IMR-90 (cell line): ENCODE data around the gene FRAS1. TPM values are rescaled to one million over a fixed set of nuclear protein-coding genes. Genes with fewer than 3 reads are reported as not detected.

Experiments
- ATAC-seq: fragments of 200-7000 bp; cut with Tn5 transposase; 2 replicates; pipeline ENCODE4 v1.9.1; 2020; ENCODE audit warnings: low read depth, mild to moderate bottlenecking, moderate library complexity
- BruUV-seq: library from RNA; stranded (reverse); fragments of 400-500 nt; replicated peaks from 2 replicates; lab custom pipeline; 2021; lab: Mats Ljungman, UMichigan
- CTCF ChIA-PET: fragments of 300-600 bp; formaldehyde crosslinking; extraction: SDS; loops from one replicate; lab custom pipeline; 2021; ENCODE audit warnings: antibody characterized with exemption; lab: Yijun Ruan, JAX
- POLR2A ChIA-PET: fragments of 300-600 bp; sonication (Branson Sonifier 250); formaldehyde crosslinking; loops from one replicate; lab custom pipeline; 2022; ENCODE audit warnings: antibody characterized with exemption; ENCODE audit not compliant: unreplicated experiment; lab: Charles Lee
- DNase-seq: peaks from one replicate; pipeline ENCODE4 v3.0.0; 2013
- H2AFZ ChIP-seq: replicated peaks from 2 replicates; pipeline ENCODE3; 2013; ENCODE audit warnings: low read length, mild to moderate bottlenecking; ENCODE audit not compliant: poor library complexity
- H2AK5ac ChIP-seq: 2 replicates; pipeline ENCODE4 v1.6.1; 2013; ENCODE audit warnings: low read depth, low read length, inconsistent platforms
- H2AK9ac ChIP-seq: replicated peaks from 2 replicates; pipeline ENCODE3; 2013; ENCODE audit warnings: mild to moderate bottlenecking, low read depth, low read length, moderate library complexity; ENCODE audit not compliant: poor library complexity
- H2BK120ac ChIP-seq: 2 replicates; pipeline ENCODE4 v1.6.1; 2013; ENCODE audit warnings: low read depth, low read length, inconsistent platforms
- H2BK15ac ChIP-seq: 3 replicates; pipeline ENCODE4 v1.6.1; 2013; ENCODE audit warnings: low read depth, low read length, inconsistent platforms
- H2BK20ac ChIP-seq: 2 replicates; pipeline ENCODE4 v1.6.1; 2013; ENCODE audit warnings: low read depth, mild to moderate bottlenecking, inconsistent platforms, low read length, moderate library complexity
- H2BK5ac ChIP-seq: 2 replicates; pipeline ENCODE4 v1.6.1; 2013; ENCODE audit warnings: mild to moderate bottlenecking, low read depth, low read length, inconsistent platforms; ENCODE audit not compliant: poor library complexity, severe bottlenecking
- H3K14ac ChIP-seq: replicated peaks from 2 replicates; pipeline ENCODE4 v1.6.1; 2013; ENCODE audit warnings: low read depth, low read length, inconsistent platforms
- H3K18ac ChIP-seq: 2 replicates; pipeline ENCODE4 v1.6.1; 2013; ENCODE audit warnings: low read depth, low read length, control low read depth
- H3K23ac ChIP-seq: 2 replicates; pipeline ENCODE4 v1.6.1; 2013; ENCODE audit warnings: low read depth, low read length, inconsistent platforms
- H3K27ac ChIP-seq: 2 replicates; pipeline ENCODE4 v1.5.1; 2013; ENCODE audit warnings: mild to moderate bottlenecking, control low read depth, low read length; ENCODE audit not compliant: insufficient read depth
- H3K27me3 ChIP-seq: 2 replicates; pipeline ENCODE4 v1.6.1; 2013; ENCODE audit warnings: low read length; ENCODE audit not compliant: control insufficient read depth, insufficient read depth
- H3K36me3 ChIP-seq: 2 replicates; pipeline ENCODE4 v1.6.1; 2013; ENCODE audit warnings: low read length, mixed read lengths; ENCODE audit not compliant: control insufficient read depth, insufficient read depth
- H3K4ac ChIP-seq: 2 replicates; pipeline ENCODE4 v1.6.1; 2013; ENCODE audit warnings: low read depth, low read length, inconsistent platforms
- H3K4me1 ChIP-seq: 2 replicates; pipeline ENCODE4 v1.6.1; 2013; ENCODE audit warnings: low read length, mixed read lengths; ENCODE audit not compliant: control insufficient read depth, insufficient read depth
- H3K4me2 ChIP-seq: 2 replicates; pipeline ENCODE4 v1.6.1; 2013; ENCODE audit warnings: low read depth, mild to moderate bottlenecking, control low read depth, low read length, moderate library complexity
- H3K4me3 ChIP-seq: 2 replicates; pipeline ENCODE4 v1.5.1; 2013; ENCODE audit warnings: low read depth, mild to moderate bottlenecking, control low read depth, low read length, moderate library complexity; ENCODE audit not compliant: insufficient read depth
- H3K56ac ChIP-seq: 2 replicates; pipeline ENCODE4 v1.6.1; 2013; ENCODE audit warnings: low read length, inconsistent platforms; ENCODE audit not compliant: insufficient read depth; ENCODE audit errors: extremely low read depth
- H3K79me1 ChIP-seq, 2 experiments: 2 replicates each; pipeline ENCODE4 v1.6.1; 2013; ENCODE audit warnings: low read length in 2 of 2, inconsistent platforms in 1 of 2, low read depth in 1 of 2
- H3K9ac ChIP-seq: 2 replicates; pipeline ENCODE4 v1.6.1; 2013; ENCODE audit warnings: low read depth, low read length, control low read depth
- H3K9me1 ChIP-seq: 2 replicates; pipeline ENCODE4 v1.6.1; 2013; ENCODE audit warnings: low read length, inconsistent platforms; ENCODE audit not compliant: insufficient read depth
- H3K9me3 ChIP-seq: 2 replicates; pipeline ENCODE4 v1.6.1; 2013; ENCODE audit warnings: low read length; ENCODE audit not compliant: control insufficient read depth, insufficient read depth
- H4K20me1 ChIP-seq: 2 replicates; pipeline ENCODE4 v1.6.1; 2013; ENCODE audit warnings: low read length, inconsistent platforms; ENCODE audit not compliant: insufficient read depth
- H4K5ac ChIP-seq: 2 replicates; pipeline ENCODE4 v1.6.1; 2013; ENCODE audit warnings: mild to moderate bottlenecking, low read depth, low read length, control low read depth
- H4K8ac ChIP-seq, 2 experiments: 2 replicates each; pipeline ENCODE4 v1.6.1; 2013; ENCODE audit warnings: low read depth in 2 of 2, low read length in 2 of 2, control low read depth in 1 of 2, inconsistent platforms in 1 of 2
- H4K91ac ChIP-seq: 2 replicates; pipeline ENCODE4 v1.6.1; 2013; ENCODE audit warnings: low read depth, low read length, inconsistent platforms; ENCODE audit not compliant: insufficient read depth
- BHLHE40 ChIP-seq: fragments of 150-350 bp; IDR thresholded peaks from 2 replicates; pipeline ENCODE4 v1.6.1; 2016; ENCODE audit warnings: mild to moderate bottlenecking, low read depth, low read length
- CEBPB ChIP-seq: IDR thresholded peaks from 2 replicates; pipeline ENCODE4 v1.6.1; 2012; ENCODE audit warnings: low read depth, low read length, improper control_type of control experiment
- CHD1 ChIP-seq: IDR thresholded peaks from 2 replicates; pipeline ENCODE4 v1.6.1; 2012; ENCODE audit warnings: low read depth, low read length, improper control_type of control experiment
- CTCF ChIP-seq: conservative IDR thresholded peaks from 2 replicates; pipeline ENCODE4 v1.5.1; 2012; ENCODE audit warnings: mild to moderate bottlenecking, low read depth, low read length, improper control_type of control experiment
- ELK1 ChIP-seq: fragments of 150-350 bp; IDR thresholded peaks from 2 replicates; pipeline ENCODE4 v1.6.1; 2016; ENCODE audit warnings: low read depth, mild to moderate bottlenecking, low read length, moderate library complexity, borderline replicate concordance
- FOS ChIP-seq: fragments of 150-350 bp; IDR thresholded peaks from 2 replicates; pipeline ENCODE4 v1.6.1; 2016; ENCODE audit warnings: low read depth, low read length
- MAFK ChIP-seq: IDR thresholded peaks from 2 replicates; pipeline ENCODE4 v1.6.1; 2012; ENCODE audit warnings: low read depth, low read length, improper control_type of control experiment
- MAZ ChIP-seq: IDR thresholded peaks from 2 replicates; pipeline ENCODE4 v1.6.1; 2012; ENCODE audit warnings: low read depth, mild to moderate bottlenecking, low read length, improper control_type of control experiment, moderate library complexity, borderline replicate concordance
- MXI1 ChIP-seq: IDR thresholded peaks from 2 replicates; pipeline ENCODE4 v1.6.1; 2012; ENCODE audit warnings: low read depth, mild to moderate bottlenecking, low read length, moderate library complexity, borderline replicate concordance
- NFE2L2 ChIP-seq: fragments of 150-350 bp; IDR thresholded peaks from 2 replicates; pipeline ENCODE4 v1.6.1; 2016; ENCODE audit warnings: low read depth, mild to moderate bottlenecking, low read length
- POLR2A ChIP-seq: IDR thresholded peaks from 2 replicates; pipeline ENCODE4 v1.6.1; 2012; ENCODE audit warnings: mild to moderate bottlenecking, low read depth, low read length
- RAD21 ChIP-seq: IDR thresholded peaks from 2 replicates; pipeline ENCODE4 v1.6.1; 2012; ENCODE audit warnings: low read length, improper control_type of control experiment
- RCOR1 ChIP-seq: IDR thresholded peaks from 2 replicates; pipeline ENCODE4 v1.6.1; 2012; ENCODE audit warnings: mild to moderate bottlenecking, low read length, improper control_type of control experiment; ENCODE audit not compliant: insufficient replicate concordance
- RFX5 ChIP-seq: IDR thresholded peaks from 2 replicates; pipeline ENCODE4 v1.8.0; 2012; ENCODE audit warnings: low read depth, mild to moderate bottlenecking, low read length, moderate library complexity
- SMC3 ChIP-seq: fragments of 150-350 bp; IDR thresholded peaks from 2 replicates; pipeline ENCODE4 v1.6.1; 2016; ENCODE audit warnings: low read depth, mild to moderate bottlenecking, antibody characterized with exemption, low read length, moderate library complexity
- USF2 ChIP-seq: fragments of 150-350 bp; IDR thresholded peaks from 2 replicates; pipeline ENCODE4 v1.6.1; 2017; ENCODE audit warnings: mild to moderate bottlenecking, antibody characterized with exemption, low read length, low read depth
- WGBS, 2 experiments: methylation state at CpG; one replicate each; pipeline versions ENCODE4 v1.1.5 to v1.1.7; 2013; ENCODE audit warnings: missing lambda C conversion rate in 2 of 2; ENCODE audit not compliant: insufficient read length in 1 of 2; ENCODE audit errors: extremely low coverage in 2 of 2; 5-methylcytosine and 5-hydroxymethylcytosine counted together
- dilution Hi-C: fragments of 300-500 bp; cut with HindIII; formaldehyde crosslinking; loops from one replicate; pipeline ENCODE4 v1.14.3; 2018; ENCODE audit warnings: low sequenced_read_pairs; ENCODE audit not compliant: unreplicated experiment
- in situ Hi-C: fragments of 300-500 bp; cut with MboI; formaldehyde crosslinking; loops from 3 replicates; pipeline ENCODE4 v1.14.3; 2019; ENCODE audit warnings: low sequenced_read_pairs, inconsistent platforms, mixed read lengths
- intact Hi-C: fragments of 100-400 bp; cut with micrococcal nuclease; formaldehyde crosslinking; loops from 2 replicates; pipeline ENCODE4 v1.10.0; 2022
- polyA plus RNA-seq, 3 experiments: library from polyadenylated mRNA; depleted of rRNA; stranded (reverse); fragments of >200 nt; gene quantifications; 2 replicates each; pipeline ENCODE4 v1.2.3, GENCODE V29; 2012; ENCODE audit warnings: low replicate concordance in 1 of 3
- total RNA-seq: library from RNA; depleted of rRNA; stranded (reverse); fragments of >200 nt; gene quantifications from 2 replicates; pipeline ENCODE4 v1.2.3, GENCODE V29; 2012

Gene FRAS1
- total and polyA plus RNA-seq, 2 of the 4 experiments (the other 2 are of a cell fraction), result under 0.01 to 0.03 TPM

GRCh38 chr4:78524009-78524408 is 466.9 kb downstream of the FRAS1 start:
- intact Hi-C loops, result no loop called here
- H4K5ac ChIP-seq, result no peak overlapping the region
- no peak overlapping the region for H3K27ac ChIP-seq
- no peak overlapping the region for H2BK15ac ChIP-seq
- in situ Hi-C loops, result no loop called here
- H3K9me1 ChIP-seq, result peaks cover 10% of the 10 kb centered on the region
- H3K4ac ChIP-seq, result no peak overlapping the region
- no peak overlapping the region for H4K91ac ChIP-seq
- no peaks in the 10 kb centered on the region for H4K20me1 ChIP-seq
- dilution Hi-C loops, result no loop called here
- no peak overlapping the region for H4K8ac ChIP-seq
- 100% methylated on average over 1 of the region's 1 CpG; no CpG with 5 or more reads in 1 of the 2 experiments for WGBS, 2 experiments
- H3K27me3 ChIP-seq, result no peaks in the 10 kb centered on the region
- H3K56ac ChIP-seq, result no peak overlapping the region
- H3K14ac ChIP-seq, result no peak overlapping the region
- H2AK9ac ChIP-seq, result no peak overlapping the region
- H3K36me3 ChIP-seq, result no peaks in the 10 kb centered on the region
- H3K4me3 ChIP-seq, result no peak overlapping the region
- no peak overlapping the region for H2AK5ac ChIP-seq
- ATAC-seq, result no peak
- no peak for DNase-seq
- POLR2A ChIA-PET, result no interaction called here
- H2BK20ac ChIP-seq, result no peak overlapping the region
- CTCF ChIA-PET, result no interaction called here
- H3K23ac ChIP-seq, result no peak overlapping the region
- no TSS peak for BruUV-seq
- H3K4me2 ChIP-seq, result no peak overlapping the region
- H3K9me3 ChIP-seq, result no peaks in the 10 kb centered on the region
- H2AFZ ChIP-seq, result no peak overlapping the region
- peaks cover 5% of the 10 kb centered on the region; the same call in 1 of the 2 replicates for H3K4me1 ChIP-seq
- H3K9ac ChIP-seq, result no peak overlapping the region
- no peak overlapping the region for H2BK120ac ChIP-seq
- no peak for TF ChIP-seq FOS
- TF ChIP-seq SMC3, result no peak
- TF ChIP-seq MAZ, result no peak
- TF ChIP-seq NFE2L2, result no peak
- TF ChIP-seq RFX5, result no peak
- no peak for TF ChIP-seq MAFK
- TF ChIP-seq CEBPB, result no peak
- no peak for TF ChIP-seq ELK1
- TF ChIP-seq MXI1, result no peak
- no peak for TF ChIP-seq POLR2A
- TF ChIP-seq USF2, result no peak
- no peak for TF ChIP-seq RAD21
- no peak for TF ChIP-seq CHD1
- TF ChIP-seq RCOR1, result no peak
- TF ChIP-seq BHLHE40, result no peak
- TF ChIP-seq CTCF, result no peak
- 0 out of 4 replicates have a peak, but pooled peaks cover 0 to 4% of the 10 kb centered on the region in 2 experiments for H3K79me1 ChIP-seq
- no peak overlapping the region for H2BK5ac ChIP-seq
- no peak overlapping the region for H3K18ac ChIP-seq
